Epithelial cell of proximal tubule (primary cell): ENCODE measurements around the gene GPBP1L1. TPM values are rescaled to one million over a fixed set of nuclear protein-coding genes. Genes with fewer than 3 reads are reported as not detected.

Experiments
- DNase-seq: peaks from one replicate; pipeline ENCODE4 v3.0.0-alpha.2; 2011; ENCODE audit warnings: low read depth
- H3K4me3 ChIP-seq: 2 replicates; pipeline ENCODE4 v1.5.1; 2011; ENCODE audit warnings: low read depth, mild to moderate bottlenecking, low read length
- total RNA-seq: library from RNA; depleted of rRNA; stranded (reverse); fragments of >200 nt; gene quantifications from 2 replicates; pipeline ENCODE4 v1.2.3, GENCODE V29; 2015
- TF ChIP-seq, protein P1 (sequence below): conservative IDR thresholded peaks from 2 replicates; pipeline ENCODE4 v1.5.1; 2012; ENCODE audit warnings: low read depth, mild to moderate bottlenecking, low read length

Gene GPBP1L1
- total RNA-seq, 1 donor from 2014 or later: 87.8 TPM

DNA sequence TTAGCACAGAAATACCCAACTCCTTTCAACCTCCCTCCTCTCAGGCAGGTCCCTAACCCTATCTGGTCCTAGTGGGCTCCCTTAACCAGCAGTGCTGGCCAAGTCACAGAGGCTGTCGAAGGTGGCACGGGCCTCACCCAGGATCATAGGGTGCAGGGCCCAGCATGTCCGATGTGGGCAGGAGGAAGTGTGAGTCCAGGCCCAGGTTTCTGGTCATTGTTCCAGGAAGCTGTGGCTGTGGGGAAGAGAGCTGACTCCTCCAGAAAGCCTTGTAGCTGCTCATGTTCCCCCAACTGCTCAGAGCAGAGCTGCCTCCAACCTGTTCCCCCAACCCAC lies 64.9 kb downstream of the GPBP1L1 start:
- H3K4me3 ChIP-seq: no peak overlapping the region
- TF ChIP-seq, protein P1, sequence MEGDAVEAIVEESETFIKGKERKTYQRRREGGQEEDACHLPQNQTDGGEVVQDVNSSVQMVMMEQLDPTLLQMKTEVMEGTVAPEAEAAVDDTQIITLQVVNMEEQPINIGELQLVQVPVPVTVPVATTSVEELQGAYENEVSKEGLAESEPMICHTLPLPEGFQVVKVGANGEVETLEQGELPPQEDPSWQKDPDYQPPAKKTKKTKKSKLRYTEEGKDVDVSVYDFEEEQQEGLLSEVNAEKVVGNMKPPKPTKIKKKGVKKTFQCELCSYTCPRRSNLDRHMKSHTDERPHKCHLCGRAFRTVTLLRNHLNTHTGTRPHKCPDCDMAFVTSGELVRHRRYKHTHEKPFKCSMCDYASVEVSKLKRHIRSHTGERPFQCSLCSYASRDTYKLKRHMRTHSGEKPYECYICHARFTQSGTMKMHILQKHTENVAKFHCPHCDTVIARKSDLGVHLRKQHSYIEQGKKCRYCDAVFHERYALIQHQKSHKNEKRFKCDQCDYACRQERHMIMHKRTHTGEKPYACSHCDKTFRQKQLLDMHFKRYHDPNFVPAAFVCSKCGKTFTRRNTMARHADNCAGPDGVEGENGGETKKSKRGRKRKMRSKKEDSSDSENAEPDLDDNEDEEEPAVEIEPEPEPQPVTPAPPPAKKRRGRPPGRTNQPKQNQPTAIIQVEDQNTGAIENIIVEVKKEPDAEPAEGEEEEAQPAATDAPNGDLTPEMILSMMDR: no peak
- DNase-seq: no peak

DNA sequence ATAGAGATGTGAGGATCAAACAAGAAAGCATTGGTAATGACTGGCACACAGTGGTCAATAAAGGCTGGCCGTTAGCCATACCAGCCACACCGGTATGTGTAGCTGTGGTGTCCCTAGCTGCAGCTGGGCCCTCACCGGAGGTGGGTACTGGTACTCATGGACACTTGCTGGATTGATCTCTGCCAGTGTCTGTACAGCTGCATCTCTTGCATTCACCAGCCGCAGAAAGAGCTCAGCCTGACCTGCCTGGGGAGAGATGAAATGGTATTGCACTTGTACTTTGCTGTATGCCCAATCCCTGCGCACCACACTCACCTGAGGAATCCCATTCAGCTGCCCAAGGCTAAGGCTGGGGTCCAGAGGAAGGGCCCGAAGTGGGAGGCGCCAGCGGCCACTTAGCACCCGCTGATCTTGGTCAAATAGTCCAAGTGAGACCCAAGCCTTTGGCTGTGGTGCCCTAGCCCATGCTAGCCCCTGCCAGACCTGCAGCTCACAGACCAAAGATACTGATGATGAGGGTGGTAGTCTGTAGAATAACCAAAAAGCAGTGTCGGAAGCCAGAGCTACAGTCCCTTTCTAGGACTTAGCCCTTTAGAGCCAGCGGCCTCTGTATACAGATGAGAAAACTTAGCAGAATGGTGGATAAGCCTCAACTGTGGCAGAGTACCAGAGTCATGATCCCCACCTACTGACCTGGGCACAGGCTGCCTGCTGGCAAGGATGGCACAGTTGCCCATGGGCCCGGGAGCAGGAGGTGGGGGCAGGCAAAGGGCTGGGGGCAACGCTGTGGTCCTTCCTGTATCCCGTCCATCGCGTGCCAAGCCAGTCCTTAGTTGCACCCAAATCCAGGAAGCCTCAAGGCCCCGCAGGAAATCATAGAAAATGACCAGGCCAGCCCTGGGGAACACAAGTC lies 65.5 kb downstream of the GPBP1L1 start:
- no peak for DNase-seq
- no peak overlapping the region for H3K4me3 ChIP-seq
- TF ChIP-seq, protein P1: no peak

DNA sequence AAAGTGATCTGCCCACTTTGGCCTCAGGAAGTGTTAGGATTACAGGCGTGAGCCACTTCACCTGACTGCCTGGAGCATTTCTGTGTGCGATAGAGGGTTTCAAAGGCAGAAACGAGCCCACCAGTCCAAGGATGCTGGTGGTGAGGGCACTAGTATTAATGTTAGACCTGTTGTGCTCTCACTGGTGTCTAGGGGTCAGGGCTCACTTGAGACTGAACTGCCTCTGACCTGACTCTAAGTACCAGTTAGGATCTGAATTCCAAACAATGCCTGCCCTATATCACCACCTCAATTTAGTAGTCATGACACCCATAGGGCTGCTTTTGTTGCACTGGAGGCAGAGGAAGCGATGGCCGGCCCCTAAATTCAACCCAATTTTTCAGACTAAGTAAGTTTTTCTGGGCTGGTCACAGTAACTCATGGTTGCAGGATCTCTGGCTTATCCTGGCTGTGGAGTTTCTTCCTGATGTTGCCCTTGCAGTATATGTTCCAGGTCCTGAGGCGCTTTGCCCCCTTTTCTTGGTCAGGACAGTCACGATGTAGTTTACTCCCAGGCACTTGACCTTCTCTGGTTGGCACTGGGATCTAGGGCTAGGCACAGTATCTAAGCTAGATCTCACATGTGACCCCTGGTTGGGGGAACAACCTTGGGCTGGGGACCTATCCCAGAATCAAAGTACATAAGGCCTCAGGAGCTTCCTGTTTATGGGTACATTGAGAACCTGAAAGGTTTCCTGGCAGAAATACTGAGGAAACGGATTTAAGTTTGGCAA lies 67.0 kb downstream of the GPBP1L1 start:
- TF ChIP-seq, protein P1: no peak
- no peak for DNase-seq
- no peak overlapping the region for H3K4me3 ChIP-seq

DNA sequence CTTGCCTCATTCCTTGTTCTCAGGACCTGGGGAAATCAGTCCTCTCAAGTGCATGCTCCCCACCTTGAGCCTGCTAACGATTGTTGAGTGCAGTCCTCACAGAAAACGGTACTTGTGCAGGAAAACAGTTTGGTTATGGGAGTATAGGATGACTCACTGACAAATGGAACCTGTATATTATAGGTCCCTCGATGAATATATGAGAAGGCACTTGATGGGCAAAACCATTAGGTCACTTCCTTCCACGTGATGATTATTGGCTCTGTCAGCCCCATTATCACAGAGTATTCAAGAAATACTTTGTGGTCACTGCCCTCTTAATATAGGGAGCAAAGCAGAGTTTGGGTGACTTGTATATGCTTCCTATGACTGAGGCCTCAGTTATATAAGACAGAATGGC lies 68.7 kb downstream of the GPBP1L1 start:
- TF ChIP-seq, protein P1: no peak
- DNase-seq: no peak
- H3K4me3 ChIP-seq: no peak overlapping the region

DNA sequence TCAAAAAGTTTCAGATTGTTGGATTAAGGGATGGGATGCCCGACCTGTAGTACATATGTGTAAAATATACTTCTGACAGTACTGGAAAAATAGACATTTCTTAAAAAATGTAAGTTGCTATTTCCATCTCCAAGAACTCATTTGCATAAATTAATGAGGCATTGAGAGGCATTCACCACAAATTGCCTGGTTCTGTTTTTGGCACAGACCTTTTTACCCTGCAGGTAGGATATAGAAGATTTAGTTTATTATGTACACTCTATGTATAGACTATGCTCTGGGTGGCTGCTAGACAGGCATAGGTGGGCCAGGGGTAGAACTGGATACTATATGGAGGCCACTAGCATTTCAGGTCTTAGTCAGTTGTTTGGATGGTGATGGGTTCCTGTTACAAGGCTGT lies 70.4 kb downstream of the GPBP1L1 start:
- TF ChIP-seq, protein P1: no peak
- DNase-seq: no peak

DNA sequence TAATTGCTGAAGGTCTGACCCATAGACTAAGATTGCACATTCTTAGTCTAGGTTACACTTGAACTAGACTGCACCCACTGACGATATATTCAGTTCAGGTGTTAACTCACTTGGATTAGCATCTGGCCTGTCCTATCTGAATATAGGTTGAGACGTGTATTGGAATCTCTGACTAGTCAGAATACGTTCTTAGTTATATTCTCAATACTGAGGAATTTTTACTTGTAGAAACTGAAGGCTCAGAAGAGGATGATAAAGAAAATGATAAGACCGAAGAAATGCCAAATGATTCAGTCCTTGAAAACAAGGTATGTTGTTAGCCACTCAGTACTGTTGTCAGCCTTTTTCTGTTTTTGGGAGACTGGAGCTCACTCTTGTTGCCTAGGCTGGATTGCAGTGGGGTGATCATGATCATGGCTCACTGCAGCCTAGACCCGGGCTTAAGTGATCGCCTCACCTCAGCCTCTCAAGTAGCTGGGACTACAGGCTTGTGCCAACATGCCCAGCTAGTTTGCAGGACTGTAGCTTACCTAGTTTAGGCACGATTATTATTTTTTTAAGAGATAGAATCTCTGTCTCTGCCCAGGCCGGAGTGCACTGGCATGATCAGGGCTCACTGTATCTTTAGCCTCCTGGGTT lies 73.3 kb downstream of the GPBP1L1 start:
- TF ChIP-seq, protein P1: no peak
- no peak overlapping the region for H3K4me3 ChIP-seq
- DNase-seq: no peak

More for the DNA sequence above, 70.4 kb downstream of the GPBP1L1 start:
- no peak overlapping the region for H3K4me3 ChIP-seq
